ENCODE data around the gene JARID2.

JARID2 gene

DNA sequence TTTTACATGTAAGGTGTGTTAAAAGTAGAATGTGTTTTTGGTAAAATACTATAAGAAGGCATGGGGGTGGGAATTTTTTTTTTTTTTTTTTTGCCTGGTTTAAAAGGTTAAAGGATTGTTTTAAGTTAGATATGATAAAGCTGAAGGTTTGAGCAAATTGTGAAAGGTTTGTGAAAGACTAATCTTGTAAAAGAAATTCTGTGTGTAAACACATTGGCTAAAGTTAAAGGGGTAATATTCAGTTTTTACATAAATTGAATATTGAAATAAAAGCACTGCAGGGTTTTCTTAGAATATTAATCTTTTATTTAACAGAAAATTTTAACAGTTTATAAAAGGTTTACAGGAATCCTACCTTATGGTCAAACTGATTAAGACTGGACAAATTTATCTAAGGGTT lies 311.3 kb downstream of the JARID2 start:
- Mint-ChIP-seq H3K4me1 (peaks cover 30% of the 10 kb centered on the region), H3K27me3 (no peaks in the 10 kb centered on the region), H3K9me3 (no peaks in the 10 kb centered on the region), H3K4me3 (no peak overlapping the region), H3K27ac (ENCODE audit: low read depth) (no peak overlapping the region), H3K36me3 (ENCODE audit: insufficient read depth) (no peaks in the 10 kb centered on the region)
- DNase-seq (ENCODE audit: low spot score in 2 of 2), result no peak
- ATAC-seq (replicated peaks; ENCODE audit: extremely low read depth, poor library complexity, severe bottlenecking), result no peak

DNA sequence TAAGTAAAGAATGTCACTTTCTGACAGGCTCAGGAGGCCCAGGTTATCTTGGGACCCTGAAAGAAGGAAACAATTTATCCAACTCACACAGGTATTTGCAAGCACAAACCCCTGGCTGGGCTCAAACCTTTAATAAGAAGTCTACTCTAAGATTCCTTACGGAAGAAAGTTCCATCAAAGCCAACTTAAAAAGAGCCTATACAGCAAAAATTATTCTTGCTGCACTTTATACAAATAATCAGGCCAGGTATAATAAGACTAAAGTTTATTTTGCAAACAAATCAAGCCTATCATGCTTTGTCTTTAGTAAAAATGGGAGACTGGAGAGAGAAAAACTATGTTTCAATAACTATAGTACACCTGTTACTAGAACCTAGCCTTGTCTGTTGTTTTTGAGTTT lies 314.8 kb downstream of the JARID2 start:
- Mint-ChIP-seq H3K4me3 (no peak overlapping the region), H3K27me3 (no peaks in the 10 kb centered on the region), H3K36me3 (ENCODE audit: insufficient read depth) (peaks cover 4% of the 10 kb centered on the region), H3K9me3 (no peaks in the 10 kb centered on the region), H3K27ac (ENCODE audit: low read depth) (no peak overlapping the region), H3K4me1 (peaks cover 17% of the 10 kb centered on the region)
- DNase-seq (ENCODE audit: low spot score in 2 of 2) (no peak), ATAC-seq (replicated peaks; ENCODE audit: extremely low read depth, poor library complexity, severe bottlenecking) (no peak)

DNA sequence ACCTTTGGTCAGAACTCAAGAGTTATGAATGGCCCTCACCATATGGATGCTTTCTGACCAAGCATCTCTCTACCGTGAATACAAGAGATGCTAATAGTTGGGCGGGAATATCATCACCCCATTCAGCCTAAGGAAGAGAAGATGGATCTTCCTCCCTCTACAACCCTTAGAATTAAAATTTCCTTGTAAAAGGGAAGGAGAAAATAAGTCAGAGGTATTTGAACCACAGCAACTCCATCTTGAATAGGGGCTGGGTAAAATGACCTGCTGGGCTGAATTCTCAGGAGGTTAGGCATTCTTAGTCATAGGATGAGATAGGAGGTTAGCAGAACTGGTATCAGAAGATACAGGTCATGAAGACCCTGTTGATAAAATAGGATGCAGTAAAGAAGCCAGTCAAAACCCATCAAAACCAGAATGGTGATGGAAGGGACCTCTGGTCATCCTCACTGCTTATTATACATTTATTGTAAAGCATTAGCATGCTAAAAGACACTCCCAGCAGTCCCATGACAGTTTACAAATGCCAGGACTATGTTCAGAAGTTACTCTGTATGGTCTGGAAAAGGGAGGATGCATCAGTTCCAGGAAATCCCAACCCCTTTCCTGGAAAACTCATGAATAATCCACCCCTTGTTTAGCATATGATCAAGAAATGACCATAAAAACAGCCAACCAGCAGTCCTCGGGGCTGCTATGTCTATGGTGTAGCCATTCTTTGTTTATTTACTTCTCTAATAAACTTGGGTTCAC lies 315.8 kb downstream of the JARID2 start:
- no peaks in the 10 kb centered on the region for H3K9me3 Mint-ChIP-seq
- peaks cover 15% of the 10 kb centered on the region for H3K4me1 Mint-ChIP-seq
- no peak overlapping the region for H3K4me3 Mint-ChIP-seq
- peaks cover 4% of the 10 kb centered on the region for H3K36me3 Mint-ChIP-seq (ENCODE audit: insufficient read depth)
- no peaks in the 10 kb centered on the region for H3K27me3 Mint-ChIP-seq
- no peak overlapping the region for H3K27ac Mint-ChIP-seq (ENCODE audit: low read depth)
- ATAC-seq (replicated peaks; ENCODE audit: extremely low read depth, poor library complexity, severe bottlenecking), result no peak
- DNase-seq (ENCODE audit: low spot score in 2 of 2), result no peak

DNA sequence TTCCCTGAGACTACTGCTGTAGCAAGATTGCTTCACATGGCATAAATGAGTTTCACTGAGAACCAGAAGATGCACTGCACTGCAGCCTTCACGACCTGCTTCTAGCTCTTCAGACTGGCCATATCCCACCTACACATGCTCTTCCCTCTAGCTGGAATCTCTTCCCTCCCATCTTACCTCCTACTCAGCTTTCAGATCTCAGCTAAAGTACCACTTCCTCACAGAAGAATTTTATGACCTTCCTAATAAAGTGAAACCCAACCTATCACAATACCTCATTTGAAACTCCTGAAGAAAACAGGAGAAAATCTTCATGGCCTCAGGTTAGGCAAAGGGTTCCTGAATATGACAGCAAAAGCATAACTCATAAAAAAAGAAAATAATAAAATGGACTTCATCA lies 317.1 kb downstream of the JARID2 start:
- H3K36me3 Mint-ChIP-seq (ENCODE audit: insufficient read depth), result peaks cover 4% of the 10 kb centered on the region
- ATAC-seq (replicated peaks; ENCODE audit: extremely low read depth, poor library complexity, severe bottlenecking), result no peak

DNA sequence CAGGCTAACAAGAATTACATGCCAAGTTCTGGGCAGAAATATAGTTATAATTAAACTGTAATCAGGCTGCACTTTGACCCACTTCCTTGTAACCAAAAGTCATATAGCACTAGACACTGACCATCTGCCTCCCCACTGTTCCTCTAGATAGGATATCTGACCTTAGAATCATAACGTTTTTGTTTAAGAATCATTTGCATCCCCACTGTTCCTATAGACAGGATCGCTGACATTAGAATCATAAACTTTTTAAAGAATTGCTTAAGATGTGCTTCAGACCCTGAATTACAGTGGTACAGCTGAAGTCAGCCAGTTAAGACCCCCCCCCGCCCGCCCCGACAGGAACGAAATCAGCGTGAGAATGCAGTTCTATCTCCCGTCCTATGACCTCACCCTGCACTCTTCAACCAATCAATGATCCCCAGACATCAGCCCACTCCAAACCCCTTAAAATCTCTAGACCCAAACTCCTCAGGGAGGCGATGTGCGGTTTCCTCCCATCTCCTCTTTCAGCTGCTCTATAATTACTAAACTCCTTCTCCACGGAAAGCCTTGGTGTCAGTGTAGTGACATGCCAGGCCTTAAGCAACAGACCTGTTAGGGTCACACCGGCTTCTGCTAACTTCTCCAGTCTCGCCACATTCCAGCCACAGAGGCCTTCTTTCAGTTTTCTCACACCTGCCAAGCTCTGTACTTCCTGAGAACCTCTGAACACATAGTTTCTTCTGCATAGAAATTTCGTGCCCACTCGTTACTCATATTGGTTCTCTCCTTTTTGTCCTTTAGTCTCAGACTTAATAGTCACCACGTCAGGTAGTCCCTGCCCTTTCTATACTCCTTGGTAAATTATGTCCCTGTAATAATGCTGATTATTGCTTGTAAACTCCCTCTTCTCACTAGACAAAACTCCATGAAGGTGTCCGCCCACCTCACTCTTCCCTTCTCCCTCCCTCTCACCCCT lies 323.4 kb downstream of the JARID2 start:
- H3K36me3 Mint-ChIP-seq (ENCODE audit: insufficient read depth), result peaks cover 4% of the 10 kb centered on the region
- no peaks in the 10 kb centered on the region for H3K9me3 Mint-ChIP-seq
- H3K4me3 Mint-ChIP-seq, result no peak overlapping the region
- H3K27ac Mint-ChIP-seq (ENCODE audit: low read depth), result no peak overlapping the region
- no peak for ATAC-seq (replicated peaks; ENCODE audit: extremely low read depth, poor library complexity, severe bottlenecking)
- no peaks in the 10 kb centered on the region for H3K27me3 Mint-ChIP-seq
- peaks cover 21% of the 10 kb centered on the region for H3K4me1 Mint-ChIP-seq
- no peak for DNase-seq (ENCODE audit: low spot score in 2 of 2)

More for the DNA sequence above, 317.1 kb downstream of the JARID2 start:
- DNase-seq (ENCODE audit: low spot score in 2 of 2), result no peak
- Mint-ChIP-seq H3K27me3 (no peaks in the 10 kb centered on the region), H3K4me3 (no peak overlapping the region), H3K27ac (ENCODE audit: low read depth) (no peak overlapping the region), H3K4me1 (peaks cover 12% of the 10 kb centered on the region), H3K9me3 (no peaks in the 10 kb centered on the region)

DNA sequence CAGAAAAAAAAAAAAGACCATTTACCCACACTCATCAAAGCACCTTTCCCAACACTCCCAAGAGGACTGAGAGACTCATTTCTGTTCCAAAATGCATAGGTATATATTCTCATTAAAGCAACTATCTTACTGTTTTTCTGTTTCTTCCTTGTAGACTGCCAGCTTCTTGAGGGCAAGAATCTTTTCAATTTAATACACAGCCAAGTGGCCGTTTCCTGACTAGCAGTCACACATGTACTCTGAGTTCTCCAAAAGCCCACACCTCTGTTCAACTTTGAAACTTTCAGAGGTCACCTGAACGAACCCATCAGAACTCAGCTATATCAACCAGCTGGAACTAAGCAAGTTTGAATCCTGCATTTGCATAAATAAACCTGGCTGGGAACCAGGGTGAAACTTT lies 324.3 kb downstream of the JARID2 start:
- DNase-seq (ENCODE audit: low spot score in 2 of 2), result no peak
- H3K27me3 Mint-ChIP-seq, result no peaks in the 10 kb centered on the region
- H3K27ac Mint-ChIP-seq (ENCODE audit: low read depth), result no peak overlapping the region
- no peak for ATAC-seq (replicated peaks; ENCODE audit: extremely low read depth, poor library complexity, severe bottlenecking)
- H3K4me1 Mint-ChIP-seq, result peaks cover 21% of the 10 kb centered on the region
- no peaks in the 10 kb centered on the region for H3K36me3 Mint-ChIP-seq (ENCODE audit: insufficient read depth)
- H3K9me3 Mint-ChIP-seq, result no peaks in the 10 kb centered on the region
- H3K4me3 Mint-ChIP-seq, result no peak overlapping the region
